Raji (cell line): ENCODE data around the gene MRPS9.

Source experiments
- POLR2A ChIP-seq: IDR thresholded peaks from 2 replicates; pipeline ENCODE4 v1.6.1; 2011; ENCODE audit warnings: low read depth, low read length, control low read depth; ENCODE audit not compliant: insufficient read depth

The MRPS9 gene

GRCh38 chr2:105037572-105038382 is at the start of gene MRPS9:
Gene MRPS9 (plus strand): TSS chr2:105038069. CDS start chr2:105038093, 24 bp downstream.
- peak; percentile 91 for TF ChIP-seq POLR2A

- no peak for TF ChIP-seq POLR2A
Observed at GRCh38 chr2:105005181-105005951, 32.5 kb upstream of the MRPS9 start.

- no peak for TF ChIP-seq POLR2A
Observed at GRCh38 chr2:105007367-105007766, 30.5 kb upstream of the MRPS9 start.

- TF ChIP-seq POLR2A: no peak
Observed at GRCh38 chr2:105032476-105032875, 5.4 kb upstream of the MRPS9 start.

- TF ChIP-seq POLR2A: no peak
Observed at GRCh38 chr2:105034170-105034569, 3.7 kb upstream of the MRPS9 start.

- TF ChIP-seq POLR2A: no peak
Observed at GRCh38 chr2:105038383-105039061, 653 bp downstream of the MRPS9 start.

- no peak for TF ChIP-seq POLR2A
Observed at GRCh38 chr2:105039559-105039958, 1.7 kb downstream of the MRPS9 start.

- no peak for TF ChIP-seq POLR2A
Observed at GRCh38 chr2:105042189-105042588, 4.3 kb downstream of the MRPS9 start.

GRCh38 chr2:105052773-105053172 is 14.9 kb downstream of the MRPS9 start:
- no peak for TF ChIP-seq POLR2A

GRCh38 chr2:105055613-105056012 is 17.7 kb downstream of the MRPS9 start:
- TF ChIP-seq POLR2A: no peak

GRCh38 chr2:105056245-105056644 is 18.4 kb downstream of the MRPS9 start:
- TF ChIP-seq POLR2A: no peak

- TF ChIP-seq POLR2A: no peak
Observed at GRCh38 chr2:105057005-105057404, 19.1 kb downstream of the MRPS9 start.

GRCh38 chr2:105061560-105061959 is 23.7 kb downstream of the MRPS9 start:
- no peak for TF ChIP-seq POLR2A

- no peak for TF ChIP-seq POLR2A
Observed at GRCh38 chr2:105062158-105062557, 24.3 kb downstream of the MRPS9 start.

GRCh38 chr2:105068387-105068786 is 30.5 kb downstream of the MRPS9 start:
- no peak for TF ChIP-seq POLR2A
